KBM-7 (cell line): Measurements from ENCODE around the gene DNAJC12.
"Not testable (repeated sequence)": the region's sequence is repeated elsewhere in the genome, so short reads cannot be mapped to it uniquely, and the experiment has no call there.

Experiments used
- DNase-seq: peaks from one replicate; pipeline ENCODE4 v3.0.0-alpha.2; 2015
- in situ Hi-C: fragments of 300-500 bp; cut with MboI; formaldehyde crosslinking; loops from 2 replicates; pipeline ENCODE4 v1.14.3; 2020; ENCODE audit warnings: low sequenced_read_pairs, low pct_unique_long_range_greater_than_20kb, mixed read lengths

Gene DNAJC12

GRCh38 chr10:67776371-67776770 lies 61.6 kb downstream of the DNAJC12 start:
- in situ Hi-C loops: no loop called here
- DNase-seq: no peak

- DNase-seq: no peak
- in situ Hi-C loops: no loop called here
These were observed 62.7 kb downstream of the DNAJC12 start for GRCh38 chr10:67775279-67775678.

GRCh38 chr10:67772894-67773511 lies 65.0 kb downstream of the DNAJC12 start:
- in situ Hi-C loops: no loop called here
- DNase-seq: peak; percentile 88

GRCh38 chr10:67772151-67772550 lies 65.8 kb downstream of the DNAJC12 start:
- in situ Hi-C loops: no loop called here
- no peak for DNase-seq

- in situ Hi-C loops: no loop called here
- DNase-seq: no peak
These were observed 66.8 kb downstream of the DNAJC12 start for GRCh38 chr10:67771200-67771599.

GRCh38 chr10:67770537-67770936 lies 67.5 kb downstream of the DNAJC12 start:
- in situ Hi-C loops: no loop called here
- DNase-seq: no peak

- in situ Hi-C loops: no loop called here
- DNase-seq: no peak
These were observed 70.7 kb downstream of the DNAJC12 start for GRCh38 chr10:67767244-67767643.

GRCh38 chr10:67764012-67764822 lies 73.8 kb downstream of the DNAJC12 start:
- peak; percentile 97 for DNase-seq
- in situ Hi-C loops: no loop called here

GRCh38 chr10:67763499-67764011 lies 74.4 kb downstream of the DNAJC12 start:
- in situ Hi-C loops: no loop called here
- no peak for DNase-seq

DNA sequence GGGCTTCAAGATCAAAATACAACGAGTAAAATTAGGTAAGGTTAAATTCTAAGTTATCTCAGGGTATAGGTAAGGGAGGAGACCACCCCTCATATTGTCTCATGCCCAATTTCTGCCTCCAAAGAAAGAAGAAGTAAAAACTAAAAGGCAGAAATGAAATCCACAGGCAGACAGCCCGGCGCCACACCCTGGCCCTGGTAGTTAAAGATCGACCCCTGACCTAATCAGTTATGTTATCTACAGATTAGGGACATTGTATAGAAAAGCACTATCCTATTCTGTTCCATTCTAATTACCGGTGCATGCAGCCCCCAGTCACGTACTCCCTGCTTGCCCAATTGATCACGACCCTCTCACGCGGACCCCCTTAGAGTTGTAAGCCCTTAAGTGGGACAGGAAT lies 75.4 kb downstream of the DNAJC12 start:
- not testable (repeated sequence) for DNase-seq

GRCh38 chr10:67760272-67760671 lies 77.7 kb downstream of the DNAJC12 start:
- DNase-seq: no peak
- in situ Hi-C loops: no loop called here

More for the DNA sequence above, 75.4 kb downstream of the DNAJC12 start:
- in situ Hi-C loops: not testable (repeated sequence)
